Stimulated activated effector memory CD8-positive, alpha-beta T cell treated with anti-CD3 and anti-CD28 coated beads, Interleukin-12 subunit alpha, Interleukin-12 subunit beta, amount 100 ng/mL, for 72 hours (primary cell): ENCODE measurements around the gene ZNF124.
"Not testable (repeated sequence)": the region's sequence is repeated elsewhere in the genome, so short reads cannot be mapped to it uniquely, and the experiment has no call there.

Experiments used
- ATAC-seq: fragments of 150-1000 bp; cut with Tn5 transposase; 2 replicates; pipeline ENCODE4 v1.10.0; 2021
- DNase-seq, 2 donors: peaks; one replicate each; pipeline ENCODE4 v3.0.0; 2021 to 2022; ENCODE audit warnings: low spot score in 2 of 2
- H3K27ac Mint-ChIP-seq: one replicate; pipeline ENCODE4 v1.8.0; 2022; ENCODE audit warnings: mild to moderate bottlenecking, mixed read lengths
- H3K36me3 Mint-ChIP-seq: one replicate; pipeline ENCODE4 v1.8.0; 2022; ENCODE audit warnings: mild to moderate bottlenecking, mixed read lengths
- H3K4me1 Mint-ChIP-seq: one replicate; pipeline ENCODE4 v1.8.0; 2022; ENCODE audit warnings: mixed read lengths
- H3K4me3 Mint-ChIP-seq: one replicate; pipeline ENCODE4 v1.8.0; 2022; ENCODE audit warnings: mild to moderate bottlenecking, mixed read lengths
- H3K9me3 Mint-ChIP-seq: one replicate; pipeline ENCODE4 v1.8.0; 2022; ENCODE audit warnings: mixed read lengths

Gene ZNF124

DNA sequence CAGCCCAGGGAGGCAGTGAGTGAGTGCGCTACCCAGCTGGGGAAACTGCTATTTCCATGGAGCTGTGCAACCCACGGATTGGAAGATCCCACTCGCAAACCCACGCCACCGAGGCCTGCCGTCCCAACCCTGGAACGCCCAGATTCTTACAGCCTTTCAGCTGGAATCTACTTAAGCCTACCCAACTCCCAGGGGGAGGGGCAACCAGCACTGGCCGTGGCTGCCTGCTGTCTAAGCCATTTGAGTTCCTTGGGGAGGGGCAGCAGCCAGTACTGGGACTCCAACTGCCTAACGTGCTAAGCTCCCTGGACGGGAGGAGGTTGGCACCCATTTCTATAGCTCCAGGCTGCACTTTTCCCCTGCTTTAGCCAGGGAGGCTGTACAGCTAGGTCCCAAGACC, 40.6 kb downstream of the ZNF124 start:
- DNase-seq, result no peak
- no peak overlapping the region for H3K27ac Mint-ChIP-seq
- H3K4me3 Mint-ChIP-seq, result no peak overlapping the region
- peaks cover 25% of the 10 kb centered on the region for H3K9me3 Mint-ChIP-seq
- no peaks in the 10 kb centered on the region for H3K36me3 Mint-ChIP-seq
- peaks cover 9% of the 10 kb centered on the region for H3K4me1 Mint-ChIP-seq
- no peak for ATAC-seq

DNA sequence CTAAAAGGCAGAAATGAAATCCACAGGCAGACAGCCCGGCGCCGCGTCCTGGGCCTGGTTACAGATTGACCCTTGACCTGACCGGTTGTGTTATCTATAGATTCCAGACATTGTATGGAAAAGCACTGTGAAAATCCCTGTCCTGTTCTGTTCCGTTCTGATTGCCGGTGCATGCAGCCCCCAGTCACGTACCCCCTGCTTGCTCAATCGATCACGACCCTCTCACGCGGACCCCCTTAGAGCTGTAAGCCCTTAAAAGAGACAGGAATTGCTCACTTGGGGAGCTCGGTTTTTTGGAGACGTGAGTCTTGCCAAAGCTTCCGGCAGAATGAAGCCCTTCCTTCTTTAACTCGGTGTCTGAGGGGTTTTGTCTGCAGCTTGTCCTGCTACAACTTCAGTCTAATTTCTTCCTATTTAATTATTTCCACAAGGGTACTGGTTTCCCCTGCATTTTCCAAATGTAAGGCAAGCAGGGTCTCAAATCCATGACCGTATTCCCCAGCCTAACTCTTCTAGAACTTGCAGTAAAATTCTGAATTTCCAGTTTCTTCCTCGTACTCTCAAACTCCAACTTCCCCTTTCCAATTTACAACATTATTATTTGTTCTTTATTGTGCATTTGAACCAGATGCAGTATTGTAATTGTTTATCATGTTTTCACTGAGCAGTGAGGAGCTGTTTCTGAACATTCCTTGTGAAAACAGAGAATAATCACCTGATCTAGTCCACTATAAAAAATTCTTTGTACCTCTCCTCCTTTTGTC, 44.1 kb downstream of the ZNF124 start:
- peak overlapping the region; percentile 70 for H3K4me3 Mint-ChIP-seq
- not testable (repeated sequence) for ATAC-seq, H3K27ac Mint-ChIP-seq, H3K9me3 Mint-ChIP-seq, DNase-seq, H3K4me1 Mint-ChIP-seq, H3K36me3 Mint-ChIP-seq

- not testable (repeated sequence) for DNase-seq, H3K4me1 Mint-ChIP-seq, H3K9me3 Mint-ChIP-seq, H3K27ac Mint-ChIP-seq, H3K36me3 Mint-ChIP-seq, H3K4me3 Mint-ChIP-seq
- peak; percentile 80 for ATAC-seq
These were observed 45.2 kb downstream of the ZNF124 start for GRCh38 chr1:247126601-247127000.

DNA sequence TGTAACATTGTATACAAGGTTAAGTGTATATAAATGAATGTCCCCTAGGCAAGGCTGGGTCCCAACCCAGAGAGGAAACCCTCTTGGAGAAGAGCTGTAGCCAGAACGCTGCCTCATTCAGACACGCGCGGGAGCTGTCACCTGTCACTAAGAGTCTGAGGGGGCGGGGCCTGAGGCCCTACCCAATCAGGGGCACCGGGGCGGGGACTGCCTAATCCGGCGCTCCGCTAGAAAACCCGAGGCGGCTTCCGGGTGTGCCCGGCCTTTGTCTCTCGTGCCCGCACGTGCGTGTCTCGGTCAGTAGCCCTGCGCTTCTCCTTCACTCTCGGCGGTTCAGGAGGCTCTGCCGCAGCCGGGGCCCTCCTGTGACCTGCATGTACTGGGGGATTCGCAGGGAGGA, 45.7 kb downstream of the ZNF124 start:
- DNase-seq, H3K27ac Mint-ChIP-seq, H3K36me3 Mint-ChIP-seq, H3K4me1 Mint-ChIP-seq, H3K4me3 Mint-ChIP-seq, H3K9me3 Mint-ChIP-seq: not testable (repeated sequence)
- peak; percentile 100 for ATAC-seq

GRCh38 chr1:247121382-247121781, 50.4 kb downstream of the ZNF124 start:
- no peaks in the 10 kb centered on the region for H3K36me3 Mint-ChIP-seq
- no peak overlapping the region for H3K4me3 Mint-ChIP-seq
- peaks cover 2% of the 10 kb centered on the region for H3K9me3 Mint-ChIP-seq
- ATAC-seq, result no peak
- no peaks in the 10 kb centered on the region for H3K4me1 Mint-ChIP-seq
- no peak overlapping the region for H3K27ac Mint-ChIP-seq
- DNase-seq, result no peak

DNA sequence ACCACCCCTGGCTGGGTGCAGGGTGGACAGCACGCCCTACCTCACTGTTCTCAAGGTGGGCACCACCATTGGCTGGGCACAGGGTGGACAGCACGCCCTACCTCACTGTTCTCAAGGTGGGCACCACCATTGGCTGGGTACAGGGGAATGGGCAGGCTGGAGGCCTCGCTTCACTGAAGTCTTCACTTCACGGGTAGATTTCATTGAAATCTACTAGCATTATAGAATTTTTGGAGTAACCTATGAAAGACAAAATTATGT, 51.5 kb downstream of the ZNF124 start:
- H3K4me3 Mint-ChIP-seq, ATAC-seq, H3K36me3 Mint-ChIP-seq, H3K27ac Mint-ChIP-seq, H3K9me3 Mint-ChIP-seq, H3K4me1 Mint-ChIP-seq, DNase-seq: not testable (repeated sequence)

GRCh38 chr1:247119600-247120407, 52.0 kb downstream of the ZNF124 start:
- H3K27ac Mint-ChIP-seq, result no peak overlapping the region
- peaks cover 2% of the 10 kb centered on the region for H3K9me3 Mint-ChIP-seq
- peak; percentile 45 for ATAC-seq

DNA sequence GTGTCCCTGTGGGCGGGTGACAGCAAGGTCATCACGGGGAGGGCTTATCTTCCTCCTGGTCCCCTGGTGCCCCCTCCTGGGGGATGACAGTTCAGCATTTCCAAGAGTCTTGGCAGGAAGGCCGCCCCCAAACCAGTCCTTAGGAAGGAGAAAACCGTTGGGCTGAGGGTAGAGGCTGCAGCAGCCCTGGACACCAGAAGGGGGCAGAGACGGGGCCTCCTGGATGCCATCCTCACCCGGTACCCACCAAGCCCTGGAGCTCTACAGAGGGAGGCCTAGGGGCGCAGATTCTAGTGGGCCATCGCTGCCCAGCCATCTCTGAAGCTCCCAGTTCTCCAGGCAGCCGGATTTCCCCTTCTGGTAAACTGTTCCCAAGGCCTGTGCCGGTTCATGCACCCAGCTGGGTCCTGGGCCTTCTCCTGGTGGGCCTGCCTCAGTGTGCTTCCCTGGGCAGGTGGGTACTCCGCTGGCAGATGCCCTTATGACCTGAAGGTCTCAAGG, 52.8 kb downstream of the ZNF124 start:
- DNase-seq (peak in 1 of 2 donors; percentile 54), ATAC-seq (peak; percentile 58)
- Mint-ChIP-seq H3K36me3 (peaks cover 5% of the 10 kb centered on the region), H3K27ac (no peak overlapping the region), H3K4me3 (no peak overlapping the region), H3K9me3 (peaks cover 2% of the 10 kb centered on the region), H3K4me1 (peaks cover 6% of the 10 kb centered on the region)

More at GRCh38 chr1:247119600-247120407, 52.0 kb downstream of the ZNF124 start:
- Mint-ChIP-seq H3K4me1 (peaks cover 5% of the 10 kb centered on the region), H3K36me3 (peaks cover 3% of the 10 kb centered on the region), H3K4me3 (no peak overlapping the region)
- no peak for DNase-seq

DNA sequence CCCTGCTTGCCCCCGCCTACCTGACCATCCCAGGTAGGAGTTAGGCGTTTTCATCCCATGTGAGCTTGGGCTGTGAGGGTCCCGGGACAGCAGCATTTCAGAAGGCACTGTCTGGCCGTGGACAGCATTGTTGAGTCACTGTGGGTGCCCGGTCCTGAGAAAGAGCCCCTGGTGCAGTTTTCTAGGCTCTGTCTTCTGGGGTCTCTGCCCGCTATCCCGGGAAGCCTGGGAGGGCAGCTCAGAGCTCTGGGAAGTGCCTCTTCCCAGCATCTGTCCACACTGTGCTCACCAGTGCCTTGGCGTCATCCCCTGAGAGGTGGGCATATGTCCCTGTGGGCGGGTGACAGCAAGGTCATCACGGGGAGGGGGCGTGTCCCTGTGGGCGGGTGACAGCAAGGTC, 56.3 kb downstream of the ZNF124 start:
- H3K9me3 Mint-ChIP-seq, result no peaks in the 10 kb centered on the region
- peaks cover 5% of the 10 kb centered on the region for H3K36me3 Mint-ChIP-seq
- no peak overlapping the region for H3K4me3 Mint-ChIP-seq
- H3K4me1 Mint-ChIP-seq, result peaks cover 12% of the 10 kb centered on the region
- no peak overlapping the region for H3K27ac Mint-ChIP-seq
- ATAC-seq (no peak), DNase-seq (no peak)

- H3K36me3 Mint-ChIP-seq, result peaks cover 5% of the 10 kb centered on the region
- no peak overlapping the region for H3K27ac Mint-ChIP-seq
- peaks cover 13% of the 10 kb centered on the region for H3K4me1 Mint-ChIP-seq
- DNase-seq (no peak), ATAC-seq (no peak)
- H3K9me3 Mint-ChIP-seq, result no peaks in the 10 kb centered on the region
- H3K4me3 Mint-ChIP-seq, result no peak overlapping the region
These were observed 56.7 kb downstream of the ZNF124 start for GRCh38 chr1:247115141-247115510.

DNA sequence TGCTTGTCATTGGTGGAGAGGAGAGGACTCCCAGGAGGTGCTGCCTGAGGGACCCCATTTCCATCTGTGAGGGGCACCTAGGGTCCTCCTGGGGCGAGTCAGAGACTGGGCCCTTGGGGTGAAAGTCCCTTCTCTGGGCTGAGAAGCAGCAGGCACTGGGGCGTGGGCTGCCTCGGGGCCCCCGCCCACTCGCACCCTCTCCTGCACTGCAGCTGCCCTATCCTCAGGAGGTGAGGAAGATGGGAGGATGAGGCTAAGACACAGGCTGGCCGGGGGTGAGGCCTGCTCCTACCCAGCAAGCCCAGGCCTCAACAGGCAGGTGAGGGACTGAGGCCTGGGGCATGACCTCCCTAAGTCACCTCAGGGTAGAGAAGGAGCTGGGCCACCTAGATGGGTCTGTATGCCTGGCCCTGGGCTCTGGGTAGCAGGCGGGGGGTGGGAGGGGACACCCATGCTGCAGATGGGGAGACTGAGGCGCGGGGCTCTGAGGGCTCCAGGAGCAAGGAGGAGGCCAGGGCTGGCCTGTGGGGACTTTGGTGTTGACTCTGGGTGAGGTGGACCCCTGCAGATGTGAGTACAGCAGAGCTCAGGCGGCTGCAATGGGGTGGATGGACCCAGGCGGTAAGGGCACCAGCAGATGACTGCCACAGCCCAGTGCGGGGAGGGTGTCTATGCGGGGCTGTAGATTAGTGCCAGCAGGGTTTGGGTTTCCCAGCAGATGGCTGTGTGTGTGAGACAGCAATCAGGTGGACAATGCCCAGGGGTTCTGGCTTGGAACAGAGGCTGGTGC, 57.3 kb downstream of the ZNF124 start:
- peaks cover 13% of the 10 kb centered on the region for H3K4me1 Mint-ChIP-seq
- ATAC-seq (peak; percentile 42), DNase-seq (no peak)
- H3K27ac Mint-ChIP-seq, result no peak overlapping the region
- peaks cover 5% of the 10 kb centered on the region for H3K36me3 Mint-ChIP-seq
- no peaks in the 10 kb centered on the region for H3K9me3 Mint-ChIP-seq
- no peak overlapping the region for H3K4me3 Mint-ChIP-seq

DNA sequence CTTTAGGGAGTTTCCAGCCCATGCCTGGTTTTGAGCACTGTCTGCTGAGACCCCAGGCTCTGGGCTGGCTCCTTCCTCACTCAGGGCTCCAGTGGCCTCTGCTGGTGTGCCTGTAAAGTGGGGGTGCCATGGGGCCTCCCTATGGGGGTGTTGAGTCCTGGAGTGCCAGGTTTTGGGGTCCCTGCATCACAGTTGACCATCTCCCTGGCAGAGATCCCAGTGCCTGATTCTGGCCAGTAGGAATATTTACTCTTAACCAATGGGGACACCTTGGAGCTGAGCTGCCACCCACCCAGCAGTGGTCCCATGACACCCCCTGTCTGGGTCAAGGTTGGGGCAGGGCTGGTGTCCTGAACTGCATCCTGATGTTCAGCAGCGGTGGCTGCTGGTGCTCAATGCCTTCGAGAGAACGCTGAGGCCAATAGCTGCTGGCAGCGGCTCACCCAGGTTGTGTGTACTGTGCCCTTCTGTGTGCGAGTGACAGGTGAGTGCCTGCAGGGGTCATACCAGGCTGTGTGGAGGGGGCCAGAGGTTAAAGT, 58.0 kb downstream of the ZNF124 start:
- Mint-ChIP-seq H3K4me1 (peaks cover 13% of the 10 kb centered on the region), H3K36me3 (peaks cover 5% of the 10 kb centered on the region), H3K27ac (no peak overlapping the region), H3K9me3 (no peaks in the 10 kb centered on the region), H3K4me3 (no peak overlapping the region)
- no peak for DNase-seq
- peak; percentile 17 for ATAC-seq

- H3K9me3 Mint-ChIP-seq, result no peaks in the 10 kb centered on the region
- H3K36me3 Mint-ChIP-seq, result peaks cover 5% of the 10 kb centered on the region
- DNase-seq, result no peak
- no peak overlapping the region for H3K27ac Mint-ChIP-seq
- H3K4me3 Mint-ChIP-seq, result no peak overlapping the region
- H3K4me1 Mint-ChIP-seq, result peaks cover 13% of the 10 kb centered on the region
- ATAC-seq, result no peak
These were observed 58.7 kb downstream of the ZNF124 start for GRCh38 chr1:247113094-247113497.

- DNase-seq (no peak), ATAC-seq (no peak)
- H3K4me3 Mint-ChIP-seq, result no peak overlapping the region
- H3K9me3 Mint-ChIP-seq, result no peaks in the 10 kb centered on the region
- H3K36me3 Mint-ChIP-seq, result peaks cover 5% of the 10 kb centered on the region
- H3K27ac Mint-ChIP-seq, result no peak overlapping the region
- peaks cover 13% of the 10 kb centered on the region for H3K4me1 Mint-ChIP-seq
These were observed 59.4 kb downstream of the ZNF124 start for GRCh38 chr1:247112479-247112781.

- Mint-ChIP-seq H3K4me1 (peaks cover 13% of the 10 kb centered on the region), H3K4me3 (peak overlapping the region; percentile 32), H3K27ac (no peak overlapping the region), H3K9me3 (no peaks in the 10 kb centered on the region), H3K36me3 (peaks cover 5% of the 10 kb centered on the region)
- ATAC-seq (peak; percentile 16), DNase-seq (no peak)
These were observed 59.9 kb downstream of the ZNF124 start for GRCh38 chr1:247111700-247112478.
